CD4-positive, alpha-beta memory T cell (primary cell): ENCODE measurements around the gene BMI1. TPM values are rescaled to one million over a fixed set of nuclear protein-coding genes. Genes with fewer than 3 reads are reported as not detected.

ENCODE experiments used
- CTCF ChIA-PET: fragments of 350-600 bp; sonication (Branson Sonifier 250); formaldehyde crosslinking; loops from one replicate; lab custom pipeline; 2021; ENCODE audit warnings: inconsistent platforms; ENCODE audit not compliant: partially characterized antibody; lab: Charles Lee
- POLR2A ChIA-PET: fragments of 350-600 bp; sonication (Branson Sonifier 250); formaldehyde crosslinking; loops from one replicate; lab custom pipeline; 2021; ENCODE audit not compliant: partially characterized antibody; lab: Charles Lee
- DNase-seq, 5 donors: peaks; one replicate each; pipeline versions ENCODE4 v3.0.0 to v3.0.0-alpha.2; 2020 to 2022; ENCODE audit warnings: mixed read lengths in 1 of 5
- H3K27ac ChIP-seq: one replicate; pipeline ENCODE4 v1.7.0; 2013; ENCODE audit warnings: low read depth, low read length
- H3K27me3 ChIP-seq: 2 replicates; pipeline ENCODE4 v1.7.0; 2013; ENCODE audit warnings: mild to moderate bottlenecking, low read length, moderate library complexity; ENCODE audit not compliant: insufficient read depth
- H3K36me3 ChIP-seq: 2 replicates; pipeline ENCODE4 v1.7.0; 2013; ENCODE audit warnings: mild to moderate bottlenecking, low read length, moderate library complexity; ENCODE audit not compliant: insufficient read depth
- H3K4me1 ChIP-seq: 2 replicates; pipeline ENCODE4 v1.7.0; 2013; ENCODE audit warnings: mild to moderate bottlenecking, low read length, moderate library complexity; ENCODE audit not compliant: insufficient read depth
- H3K4me3 ChIP-seq, 2 donors: one replicate each; pipeline ENCODE4 v1.7.0; 2013; ENCODE audit warnings: low read length in 2 of 2, mild to moderate bottlenecking in 1 of 2
- H3K9me3 ChIP-seq, 2 donors: one replicate each; pipeline ENCODE4 v1.7.0; 2013; ENCODE audit warnings: low read length in 2 of 2, control low read depth in 1 of 2; ENCODE audit not compliant: control insufficient read depth in 1 of 2
- H3K27ac Mint-ChIP-seq, 7 donors: one replicate each; pipeline ENCODE4 v1.8.0; 2020 to 2021; ENCODE audit warnings: mixed read lengths in 7 of 7, mild to moderate bottlenecking in 6 of 7, inconsistent platforms in 3 of 7, moderate library complexity in 3 of 7
- H3K27me3 Mint-ChIP-seq, 2 donors: one replicate each; pipeline ENCODE4 v1.8.0; 2020 to 2021; ENCODE audit warnings: mixed read lengths in 2 of 2
- H3K36me3 Mint-ChIP-seq, 2 donors: one replicate each; pipeline ENCODE4 v1.8.0; 2020 to 2021; ENCODE audit warnings: mixed read lengths in 2 of 2, inconsistent platforms in 1 of 2, mild to moderate bottlenecking in 1 of 2
- H3K4me1 Mint-ChIP-seq, 4 donors: one replicate each; pipeline ENCODE4 v1.8.0; 2020 to 2021; ENCODE audit warnings: mixed read lengths in 4 of 4, mild to moderate bottlenecking in 1 of 4
- H3K4me3 Mint-ChIP-seq, 8 donors: one replicate each; pipeline ENCODE4 v1.8.0; 2020 to 2021; ENCODE audit warnings: mixed read lengths in 8 of 8, mild to moderate bottlenecking in 7 of 8, moderate library complexity in 6 of 8, inconsistent platforms in 3 of 8
- H3K9me3 Mint-ChIP-seq, 8 donors: one replicate each; pipeline ENCODE4 v1.8.0; 2020 to 2021; ENCODE audit warnings: mixed read lengths in 8 of 8, mild to moderate bottlenecking in 5 of 8, inconsistent platforms in 3 of 8, moderate library complexity in 1 of 8
- intact Hi-C: fragments of 100-400 bp; cut with micrococcal nuclease; formaldehyde crosslinking; loops from one replicate; pipeline ENCODE4 v1.15.1; 2023
- polyA plus RNA-seq, 2 donors: library from polyadenylated mRNA; unstranded; fragments of 300-500 nt; fragmentation: Illumina TruSeq; gene quantifications; one replicate each; pipeline ENCODE4 v1.2.3, GENCODE V29; 2021
- total RNA-seq, 2 experiments: library from RNA; stranded (reverse); gene quantifications; one replicate each; pipeline ENCODE4 v1.2.3, GENCODE V29; 2021

BMI1 gene
- total and polyA plus RNA-seq, 4 experiments from 2014 or later: 40.5 to 108 (median 76.8) TPM

GRCh38 chr10:22318772-22319171 is 2.1 kb upstream of the BMI1 start:
- no peaks in the 10 kb centered on the region for H3K27me3 ChIP-seq
- H3K4me3 ChIP-seq: no peak overlapping the region
- peaks cover 9 to 10% of the 10 kb centered on the region in 2 donors for H3K27me3 Mint-ChIP-seq
- intact Hi-C loops: loop anchor here (5.0 kb wide), 1 partner anchor 296 kb away; no protein-coding TSS in a partner anchor
- peak overlapping the region in 2 of 7 donors; percentile 31 to 89 for H3K27ac Mint-ChIP-seq
- no peaks in the 10 kb centered on the region for H3K9me3 ChIP-seq
- H3K4me1 ChIP-seq: peaks cover 53% of the 10 kb centered on the region
- H3K36me3 Mint-ChIP-seq: peaks cover 0 to 15% of the 10 kb centered on the region in 2 donors
- H3K9me3 Mint-ChIP-seq: no peaks in the 10 kb centered on the region
- no peak for DNase-seq
- POLR2A ChIA-PET: interaction anchor here (0.9 to 1.8 kb wide), 6 partner anchors 66 to 823 kb away, joined by 3 to 18 read pairs (median 4); no protein-coding TSS in a partner anchor
- CTCF ChIA-PET: interaction anchor here (1.0 kb wide), 1 partner anchor 66 kb away, joined by 3 read pairs; no protein-coding TSS in a partner anchor
- no peaks in the 10 kb centered on the region for H3K36me3 ChIP-seq
- peak overlapping the region in 4 of 8 donors; percentile 28 to 41 (median 32) for H3K4me3 Mint-ChIP-seq
- H3K4me1 Mint-ChIP-seq: peaks cover 36 to 69% (median 45%) of the 10 kb centered on the region in 4 donors
- no peak overlapping the region for H3K27ac ChIP-seq

- H3K27me3 ChIP-seq: no peaks in the 10 kb centered on the region
- H3K36me3 ChIP-seq: no peaks in the 10 kb centered on the region
- CTCF ChIA-PET: interaction anchor here (0.7 to 1.0 kb wide), 3 partner anchors 66 to 117 kb away, joined by 3 read pairs; no protein-coding TSS in a partner anchor
- H3K36me3 Mint-ChIP-seq: peaks cover 0 to 18% of the 10 kb centered on the region in 2 donors
- H3K4me1 Mint-ChIP-seq: peaks cover 43 to 77% (median 53%) of the 10 kb centered on the region in 4 donors
- POLR2A ChIA-PET: interaction anchor here (0.7 to 1.8 kb wide), 7 partner anchors 13 to 824 kb away, joined by 3 to 18 read pairs (median 3); no protein-coding TSS in a partner anchor
- peak overlapping the region; percentile 84 to 94 (median 92) for H3K4me3 Mint-ChIP-seq
- peaks cover 61% of the 10 kb centered on the region for H3K4me1 ChIP-seq
- DNase-seq: no peak
- intact Hi-C loops: loop anchor here (5.0 kb wide), 1 partner anchor 297 kb away; no protein-coding TSS in a partner anchor
- no peaks in the 10 kb centered on the region for H3K9me3 ChIP-seq
- H3K27me3 Mint-ChIP-seq: peaks cover 9 to 12% of the 10 kb centered on the region in 2 donors
- H3K9me3 Mint-ChIP-seq: no peaks in the 10 kb centered on the region
- peak overlapping the region in 6 of 7 donors; percentile 89 to 97 (median 94) for H3K27ac Mint-ChIP-seq
- no peak overlapping the region for H3K27ac ChIP-seq
- H3K4me3 ChIP-seq: no peak overlapping the region
Measured at GRCh38 chr10:22319547-22319979, 1.3 kb upstream of the BMI1 start.

- Histone ChIP-seq H3K4me3 (no peak overlapping the region), H3K27me3 (no peaks in the 10 kb centered on the region)
Measured at GRCh38 chr10:22319980-22320558, 830 bp upstream of the BMI1 start.

GRCh38 chr10:22321156-22321923 is 441 bp downstream of the BMI1 start:
- Histone ChIP-seq H3K27ac (peak overlapping the region; percentile 62), H3K27me3 (no peaks in the 10 kb centered on the region), H3K36me3 (no peaks in the 10 kb centered on the region), H3K4me1 (peaks cover 67% of the 10 kb centered on the region), H3K4me3 (peak overlapping the region; percentile 15 to 54), H3K9me3 (no peaks in the 10 kb centered on the region)
- peaks cover 0 to 23% of the 10 kb centered on the region in 2 donors for H3K36me3 Mint-ChIP-seq
- intact Hi-C loops: loop anchor here (2.0 to 5.0 kb wide), 5 partner anchors 19 to 1116 kb away; partner anchors contain the start of gene OTUD1
- H3K4me1 Mint-ChIP-seq: peaks cover 43 to 76% (median 57%) of the 10 kb centered on the region in 4 donors
- no peaks in the 10 kb centered on the region for H3K9me3 Mint-ChIP-seq
- peak; percentile 72 to 79 (median 77) for DNase-seq
- H3K27ac Mint-ChIP-seq: peak overlapping the region; percentile 82 to 91 (median 85)
- POLR2A ChIA-PET: interaction anchor here (1.0 to 4.8 kb wide), 7 partner anchors 11 to 825 kb away, joined by 3 to 53 read pairs (median 5); no protein-coding TSS in a partner anchor
- peak overlapping the region; percentile 78 to 95 (median 88) for H3K4me3 Mint-ChIP-seq
- H3K27me3 Mint-ChIP-seq: peaks cover 10 to 17% of the 10 kb centered on the region in 2 donors
- CTCF ChIA-PET: interaction anchor here (1.0 to 2.2 kb wide), 2 partner anchors 11 to 57 kb away, joined by 3 to 10 read pairs; no protein-coding TSS in a partner anchor

More at GRCh38 chr10:22319980-22320558, 830 bp upstream of the BMI1 start:
- no peaks in the 10 kb centered on the region for H3K9me3 Mint-ChIP-seq
- POLR2A ChIA-PET: interaction anchor here (0.7 to 1.8 kb wide), 6 partner anchors 12 to 824 kb away, joined by 3 to 18 read pairs (median 3); no protein-coding TSS in a partner anchor
- peaks cover 11 to 17% of the 10 kb centered on the region in 2 donors for H3K27me3 Mint-ChIP-seq
- CTCF ChIA-PET: interaction anchor here (0.7 to 1.0 kb wide), 3 partner anchors 67 to 116 kb away, joined by 3 read pairs; no protein-coding TSS in a partner anchor
- H3K4me1 Mint-ChIP-seq: peaks cover 44 to 78% (median 56%) of the 10 kb centered on the region in 4 donors
- peak overlapping the region; percentile 39 for H3K27ac ChIP-seq
- intact Hi-C loops: loop anchor here (1.0 to 5.0 kb wide), 7 partner anchors 21 to 1117 kb away; partner anchors contain the start of gene OTUD1
- peak overlapping the region; percentile 84 to 94 (median 92) for H3K4me3 Mint-ChIP-seq
- H3K36me3 Mint-ChIP-seq: peaks cover 0 to 20% of the 10 kb centered on the region in 2 donors
- peak overlapping the region; percentile 89 to 97 (median 95) for H3K27ac Mint-ChIP-seq
- no peak for DNase-seq
- H3K36me3 ChIP-seq: no peaks in the 10 kb centered on the region
- no peaks in the 10 kb centered on the region for H3K9me3 ChIP-seq
- peaks cover 66% of the 10 kb centered on the region for H3K4me1 ChIP-seq

- CTCF ChIA-PET: interaction anchor here (1.0 to 2.2 kb wide), 2 partner anchors 10 to 58 kb away, joined by 3 to 10 read pairs; no protein-coding TSS in a partner anchor
- Mint-ChIP-seq H3K36me3 (peaks cover 0 to 24% of the 10 kb centered on the region in 2 donors), H3K4me1 (peaks cover 39 to 75% (median 57%) of the 10 kb centered on the region in 4 donors), H3K4me3 (peak overlapping the region; percentile 85 to 94 (median 88)), H3K9me3 (no peaks in the 10 kb centered on the region), H3K27me3 (peaks cover 10 to 17% of the 10 kb centered on the region in 2 donors), H3K27ac (peak overlapping the region; percentile 87 to 95 (median 91))
- no peaks in the 10 kb centered on the region for H3K36me3 ChIP-seq
- H3K27ac ChIP-seq: peak overlapping the region; percentile 57
- POLR2A ChIA-PET: interaction anchor here (0.9 to 4.8 kb wide), 13 partner anchors 10 to 1117 kb away, joined by 3 to 53 read pairs (median 4); partner anchors contain the start of genes DNAJC1 and OTUD1
- no peaks in the 10 kb centered on the region for H3K27me3 ChIP-seq
- H3K9me3 ChIP-seq: no peaks in the 10 kb centered on the region
- peak overlapping the region; percentile 12 to 54 for H3K4me3 ChIP-seq
- DNase-seq: peak in 2 of 5 donors; percentile 33 to 50
- H3K4me1 ChIP-seq: peaks cover 64% of the 10 kb centered on the region
- intact Hi-C loops: loop anchor here (2.0 to 5.0 kb wide), 5 partner anchors 19 to 1115 kb away; partner anchors contain the start of gene OTUD1
Measured at GRCh38 chr10:22321924-22322640, 1.2 kb downstream of the BMI1 start.
